ENCODE measurements around the gene ARHGEF25. TPM values are rescaled to one million over a fixed set of nuclear protein-coding genes. Genes with fewer than 3 reads are reported as not detected.
A peak's percentile ranks its signal among the peaks of the same experiment; 100 is the strongest.

The ARHGEF25 gene
- total RNA-seq, 1 donor from 2014 or later, result 28.7 TPM

DNA sequence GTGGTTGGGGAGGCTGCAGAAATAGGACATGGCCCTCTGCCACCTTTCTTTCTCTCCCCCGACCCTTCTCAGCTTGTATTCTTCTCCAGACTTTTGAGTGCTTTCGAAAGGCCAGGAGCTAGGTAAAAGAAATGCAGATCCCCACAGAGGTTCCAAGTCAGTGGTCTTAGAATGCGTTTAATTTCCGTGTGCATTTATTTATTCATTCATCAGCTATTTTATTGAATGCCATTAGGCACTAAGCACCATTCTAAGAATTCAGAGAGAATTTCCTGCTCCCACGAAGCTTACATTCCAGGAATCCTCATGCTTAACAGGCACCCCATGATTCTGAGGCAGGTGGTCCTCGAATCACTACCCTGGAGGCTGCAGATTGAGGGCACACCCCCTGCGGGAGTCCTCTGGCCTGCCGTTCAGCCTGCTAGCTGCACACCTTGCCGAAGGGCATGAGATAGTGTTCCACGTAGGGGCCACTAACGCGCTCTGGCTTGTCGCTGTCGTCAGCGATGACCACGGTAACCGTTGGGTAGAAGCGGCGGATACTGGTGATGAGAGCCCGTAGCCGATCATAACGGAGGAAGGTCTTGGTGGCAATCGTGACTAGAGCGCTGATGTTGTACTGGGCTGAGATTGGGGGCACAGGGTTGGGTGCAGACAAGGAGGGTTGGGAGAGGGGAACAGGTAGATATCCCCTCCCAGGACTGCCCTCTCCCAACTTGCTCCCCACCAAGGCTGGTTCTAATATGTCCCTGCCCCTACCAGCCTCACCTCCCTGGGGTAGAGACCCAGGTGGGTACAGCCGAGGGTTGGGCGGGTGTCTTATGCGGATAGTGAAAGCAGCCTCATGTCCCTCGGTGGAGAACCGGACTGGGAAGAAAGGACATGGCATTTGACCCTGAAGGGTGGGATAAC lies 17.3 kb downstream of the ARHGEF25 start:
- intact Hi-C loops (cut with DNase I), result no loop called here
- TF ChIP-seq POLR2A (IDR thresholded peaks at IDR 0.05) (no peak), POLR2AphosphoS5 (IDR thresholded peaks at IDR 0.05; ENCODE audit: insufficient read depth in 1 of 2, low read depth in 1 of 2) (no peak)
- Histone ChIP-seq H3K4me3 (no peak overlapping the region), H3K27ac (no peak overlapping the region), H3K36me3 (no peaks in the 10 kb centered on the region), H3K27me3 (no peaks in the 10 kb centered on the region), H3K9me3 (no peaks in the 10 kb centered on the region), H3K4me1 (peaks cover 22% of the 10 kb centered on the region)
- peak in 1 of 2 donors; percentile 76 for DNase-seq (ENCODE audit: extremely low spot score in 2 of 2)

DNA sequence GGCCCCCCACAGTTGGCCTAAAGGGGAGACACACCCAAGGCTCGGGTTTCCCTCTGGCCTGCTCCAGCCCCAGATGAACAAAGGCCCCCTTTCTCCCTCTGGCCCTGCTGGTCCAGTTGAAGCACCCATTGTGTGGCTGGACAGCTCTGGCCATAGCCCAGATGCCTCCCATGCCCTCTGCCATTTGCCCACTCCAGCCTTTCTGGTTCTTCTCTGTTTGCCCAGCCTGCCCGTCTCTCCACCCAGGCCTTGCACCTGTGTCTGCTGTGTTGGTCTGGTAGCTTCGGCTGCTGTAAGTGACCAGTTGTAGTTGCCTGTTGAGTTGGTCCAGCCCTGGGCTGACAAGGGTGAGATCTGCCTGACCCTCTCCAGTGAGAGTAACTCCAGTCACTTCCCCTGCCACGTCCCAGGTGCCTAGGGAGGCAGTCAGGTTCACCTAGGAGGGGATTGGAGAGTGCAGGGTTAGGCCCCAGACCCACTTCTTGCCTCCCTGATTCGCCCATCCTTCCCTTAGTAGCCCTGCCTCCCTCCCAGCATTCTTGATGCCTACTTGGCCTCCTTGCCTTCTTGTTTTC lies 18.7 kb downstream of the ARHGEF25 start:
- H3K9me3 ChIP-seq, result no peaks in the 10 kb centered on the region
- DNase-seq (ENCODE audit: extremely low spot score in 2 of 2), result peak in 1 of 2 donors; percentile 82
- peaks cover 23% of the 10 kb centered on the region for H3K4me1 ChIP-seq
- no peaks in the 10 kb centered on the region for H3K27me3 ChIP-seq
- no peaks in the 10 kb centered on the region for H3K36me3 ChIP-seq
- intact Hi-C loops (cut with DNase I), result no loop called here
- no peak overlapping the region for H3K27ac ChIP-seq
- H3K4me3 ChIP-seq, result no peak overlapping the region
- TF ChIP-seq POLR2AphosphoS5 (IDR thresholded peaks at IDR 0.05; ENCODE audit: insufficient read depth in 1 of 2, low read depth in 1 of 2) (no peak), POLR2A (IDR thresholded peaks at IDR 0.05) (no peak)
- TF ChIP-seq, protein P1, sequence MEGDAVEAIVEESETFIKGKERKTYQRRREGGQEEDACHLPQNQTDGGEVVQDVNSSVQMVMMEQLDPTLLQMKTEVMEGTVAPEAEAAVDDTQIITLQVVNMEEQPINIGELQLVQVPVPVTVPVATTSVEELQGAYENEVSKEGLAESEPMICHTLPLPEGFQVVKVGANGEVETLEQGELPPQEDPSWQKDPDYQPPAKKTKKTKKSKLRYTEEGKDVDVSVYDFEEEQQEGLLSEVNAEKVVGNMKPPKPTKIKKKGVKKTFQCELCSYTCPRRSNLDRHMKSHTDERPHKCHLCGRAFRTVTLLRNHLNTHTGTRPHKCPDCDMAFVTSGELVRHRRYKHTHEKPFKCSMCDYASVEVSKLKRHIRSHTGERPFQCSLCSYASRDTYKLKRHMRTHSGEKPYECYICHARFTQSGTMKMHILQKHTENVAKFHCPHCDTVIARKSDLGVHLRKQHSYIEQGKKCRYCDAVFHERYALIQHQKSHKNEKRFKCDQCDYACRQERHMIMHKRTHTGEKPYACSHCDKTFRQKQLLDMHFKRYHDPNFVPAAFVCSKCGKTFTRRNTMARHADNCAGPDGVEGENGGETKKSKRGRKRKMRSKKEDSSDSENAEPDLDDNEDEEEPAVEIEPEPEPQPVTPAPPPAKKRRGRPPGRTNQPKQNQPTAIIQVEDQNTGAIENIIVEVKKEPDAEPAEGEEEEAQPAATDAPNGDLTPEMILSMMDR (IDR thresholded peaks at IDR 0.05), result no peak

DNA sequence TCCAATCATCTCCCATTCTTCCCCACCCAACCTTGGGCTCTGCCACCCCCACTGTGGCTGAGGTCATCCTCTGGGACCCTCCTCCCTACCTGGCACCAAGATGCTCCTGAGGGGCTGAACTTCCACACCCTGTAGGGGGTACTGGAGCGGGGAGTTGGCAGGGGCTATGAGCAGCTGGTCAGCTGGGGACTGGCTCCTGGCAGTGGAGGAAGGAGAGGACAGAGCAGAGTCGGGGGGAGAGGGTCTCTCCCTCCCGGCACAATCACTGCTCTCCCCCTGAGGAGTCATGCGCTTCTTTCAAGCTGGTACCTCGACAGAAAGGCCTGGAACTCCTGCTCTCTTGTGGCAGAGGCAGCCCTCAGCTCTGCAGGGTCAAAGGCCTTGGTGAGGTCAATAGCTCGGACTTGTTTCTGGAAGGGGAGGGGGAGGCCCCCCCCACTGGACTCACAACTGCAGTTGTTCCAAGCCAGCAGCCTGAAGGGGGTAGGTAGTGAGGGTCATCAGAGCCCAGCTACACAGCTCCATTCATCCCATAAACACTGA lies 19.7 kb downstream of the ARHGEF25 start:
- TF ChIP-seq POLR2AphosphoS5 (IDR thresholded peaks at IDR 0.05; ENCODE audit: insufficient read depth in 1 of 2, low read depth in 1 of 2), result no peak
- TF ChIP-seq, protein P1 (IDR thresholded peaks at IDR 0.05), result no peak
- no peak for TF ChIP-seq POLR2A (IDR thresholded peaks at IDR 0.05)
- Histone ChIP-seq H3K36me3 (no peaks in the 10 kb centered on the region), H3K9me3 (no peaks in the 10 kb centered on the region), H3K27ac (no peak overlapping the region), H3K27me3 (no peaks in the 10 kb centered on the region), H3K4me1 (peaks cover 23% of the 10 kb centered on the region), H3K4me3 (no peak overlapping the region)
- intact Hi-C loops (cut with DNase I), result no loop called here
- peak; percentile 77 to 94 for DNase-seq (ENCODE audit: extremely low spot score in 2 of 2)

DNA sequence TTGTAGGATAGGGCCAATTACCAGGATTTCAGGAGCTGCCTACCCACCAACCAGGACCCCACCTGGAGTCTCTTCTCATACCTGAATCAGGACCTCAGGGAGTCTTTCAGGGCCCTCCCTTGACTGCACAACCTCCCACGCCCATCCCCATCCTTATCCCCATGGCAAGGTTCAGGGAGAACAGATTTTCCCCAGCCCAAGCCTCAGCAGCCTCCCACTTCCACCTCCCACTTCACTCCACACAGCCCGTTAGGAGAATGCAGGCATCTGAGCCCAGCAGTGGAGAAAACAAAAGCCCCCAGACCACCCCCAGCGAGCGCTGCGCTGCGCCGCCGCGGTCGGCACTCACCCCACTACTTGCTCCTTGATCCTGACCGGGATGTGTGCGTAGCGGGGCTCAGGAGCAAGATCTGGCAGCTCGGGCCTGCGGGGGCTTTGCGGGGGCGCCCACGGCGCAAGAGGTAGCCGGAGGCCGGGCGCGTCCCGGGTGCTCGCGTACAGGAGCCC lies 20.4 kb downstream of the ARHGEF25 start:
- Histone ChIP-seq H3K4me3 (peak overlapping the region; percentile 52 to 68), H3K36me3 (no peaks in the 10 kb centered on the region), H3K4me1 (peaks cover 23% of the 10 kb centered on the region), H3K27ac (no peak overlapping the region), H3K27me3 (no peaks in the 10 kb centered on the region), H3K9me3 (no peaks in the 10 kb centered on the region)
- intact Hi-C loops (cut with DNase I), result no loop called here
- peak in 1 of 2 donors; percentile 71 for DNase-seq (ENCODE audit: extremely low spot score in 2 of 2)
- TF ChIP-seq POLR2AphosphoS5 (IDR thresholded peaks at IDR 0.05; ENCODE audit: insufficient read depth in 1 of 2, low read depth in 1 of 2), result no peak
- TF ChIP-seq POLR2A (IDR thresholded peaks at IDR 0.05), result no peak
- TF ChIP-seq, protein P1 (IDR thresholded peaks at IDR 0.05), result no peak

Measured in vagina (tissue), 2 donors.